ENCODE data around the gene OMP. TPM values are rescaled to one million over a fixed set of nuclear protein-coding genes. Genes with fewer than 3 reads are reported as not detected.
A peak's percentile ranks its signal among the peaks of the same experiment; 100 is the strongest.

The OMP gene
- total RNA-seq, 1 donor from 2014 or later = not detected

GRCh38 chr11:77090046-77090372, 12.6 kb upstream of the OMP start:
- no peak for DNase-seq
- peaks cover 6% of the 10 kb centered on the region for H3K4me1 ChIP-seq
- H3K9me3 ChIP-seq (replicated peaks) = no peaks in the 10 kb centered on the region
- H3K27ac ChIP-seq (replicated peaks) = no peak overlapping the region
- TF ChIP-seq CTCF (IDR thresholded peaks at IDR 0.05; ENCODE audit: borderline replicate concordance) = no peak
- intact Hi-C loops (cut with micrococcal nuclease) = no loop called here
- no peaks in the 10 kb centered on the region for H3K36me3 ChIP-seq
- no peak overlapping the region for H3K4me3 ChIP-seq
- H3K27me3 ChIP-seq (ENCODE audit: low read depth) = no peaks in the 10 kb centered on the region

GRCh38 chr11:77090373-77091111, 12.1 kb upstream of the OMP start:
- Histone ChIP-seq H3K27ac (replicated peaks) (no peak overlapping the region), H3K27me3 (ENCODE audit: low read depth) (no peaks in the 10 kb centered on the region), H3K9me3 (replicated peaks) (no peaks in the 10 kb centered on the region), H3K4me1 (peaks cover 6% of the 10 kb centered on the region), H3K36me3 (no peaks in the 10 kb centered on the region), H3K4me3 (no peak overlapping the region)
- no peak for TF ChIP-seq CTCF (IDR thresholded peaks at IDR 0.05; ENCODE audit: borderline replicate concordance)
- intact Hi-C loops (cut with micrococcal nuclease) = no loop called here
- DNase-seq = peak; percentile 9

GRCh38 chr11:77091146-77091940, 11.3 kb upstream of the OMP start:
- Histone ChIP-seq H3K4me3 (no peak overlapping the region), H3K27me3 (ENCODE audit: low read depth) (no peaks in the 10 kb centered on the region), H3K4me1 (peaks cover 6% of the 10 kb centered on the region), H3K9me3 (replicated peaks) (no peaks in the 10 kb centered on the region), H3K36me3 (no peaks in the 10 kb centered on the region), H3K27ac (replicated peaks) (no peak overlapping the region)
- TF ChIP-seq CTCF (IDR thresholded peaks at IDR 0.05; ENCODE audit: borderline replicate concordance) = peak; percentile 94
- DNase-seq = peak; percentile 81
- intact Hi-C loops (cut with micrococcal nuclease) = no loop called here

GRCh38 chr11:77092382-77092781, 10.3 kb upstream of the OMP start:
- no peak for TF ChIP-seq CTCF (IDR thresholded peaks at IDR 0.05; ENCODE audit: borderline replicate concordance)
- Histone ChIP-seq H3K36me3 (no peaks in the 10 kb centered on the region), H3K4me3 (no peak overlapping the region), H3K27ac (replicated peaks) (no peak overlapping the region), H3K27me3 (ENCODE audit: low read depth) (no peaks in the 10 kb centered on the region), H3K4me1 (no peaks in the 10 kb centered on the region), H3K9me3 (replicated peaks) (no peaks in the 10 kb centered on the region)
- intact Hi-C loops (cut with micrococcal nuclease) = no loop called here
- DNase-seq = peak; percentile 7

GRCh38 chr11:77093056-77093891, 9.4 kb upstream of the OMP start:
- Histone ChIP-seq H3K36me3 (no peaks in the 10 kb centered on the region), H3K4me1 (no peaks in the 10 kb centered on the region), H3K9me3 (replicated peaks) (no peaks in the 10 kb centered on the region), H3K27ac (replicated peaks) (no peak overlapping the region), H3K4me3 (no peak overlapping the region), H3K27me3 (ENCODE audit: low read depth) (no peaks in the 10 kb centered on the region)
- DNase-seq = no peak
- intact Hi-C loops (cut with micrococcal nuclease) = no loop called here
- no peak for TF ChIP-seq CTCF (IDR thresholded peaks at IDR 0.05; ENCODE audit: borderline replicate concordance)
